Progenitor cell of endocrine pancreas (in vitro differentiated cells): ENCODE data around the gene SLC30A1. TPM values are rescaled to one million over a fixed set of nuclear protein-coding genes. Genes with fewer than 3 reads are reported as not detected.
"Not testable (repeated sequence)": the region's sequence is repeated elsewhere in the genome, so short reads cannot be mapped to it uniquely, and the experiment has no call there.

ENCODE experiments used
- DNase-seq: peaks from one replicate; pipeline ENCODE4 v3.0.0; 2021; ENCODE audit warnings: low spot score; ENCODE audit not compliant: unreplicated experiment
- H3K27ac Mint-ChIP-seq: 2 replicates; pipeline ENCODE4 v1.8.0; 2021; ENCODE audit warnings: mild to moderate bottlenecking, moderate library complexity, mixed read lengths
- H3K27me3 Mint-ChIP-seq: 2 replicates; pipeline ENCODE4 v1.8.0; 2021; ENCODE audit warnings: mixed read lengths
- H3K36me3 Mint-ChIP-seq: 2 replicates; pipeline ENCODE4 v1.8.0; 2022; ENCODE audit warnings: mixed read lengths; ENCODE audit not compliant: insufficient read depth
- H3K4me1 Mint-ChIP-seq: 2 replicates; pipeline ENCODE4 v1.8.0; 2021; ENCODE audit warnings: low read depth, mixed read lengths
- H3K4me3 Mint-ChIP-seq: 2 replicates; pipeline ENCODE4 v1.8.0; 2021; ENCODE audit warnings: low read depth, mild to moderate bottlenecking, moderate library complexity, mixed read lengths
- H3K9me3 Mint-ChIP-seq: 2 replicates; pipeline ENCODE4 v1.8.0; 2021; ENCODE audit warnings: low read depth, mixed read lengths
- total RNA-seq: library from RNA; stranded (reverse); gene quantifications from 2 replicates; pipeline ENCODE4 v1.2.1, GENCODE V29; 2021
- TF ChIP-seq, protein P1 (sequence below): fragments of 200-600 bp; sonication (generic); IDR thresholded peaks from one replicate; pipeline ENCODE4 v1.5.0; 2021; ENCODE audit warnings: antibody characterized with exemption, mild to moderate bottlenecking; ENCODE audit not compliant: unreplicated experiment

Gene SLC30A1
- total RNA-seq, 1 donor from 2014 or later, result 9.3 TPM

DNA sequence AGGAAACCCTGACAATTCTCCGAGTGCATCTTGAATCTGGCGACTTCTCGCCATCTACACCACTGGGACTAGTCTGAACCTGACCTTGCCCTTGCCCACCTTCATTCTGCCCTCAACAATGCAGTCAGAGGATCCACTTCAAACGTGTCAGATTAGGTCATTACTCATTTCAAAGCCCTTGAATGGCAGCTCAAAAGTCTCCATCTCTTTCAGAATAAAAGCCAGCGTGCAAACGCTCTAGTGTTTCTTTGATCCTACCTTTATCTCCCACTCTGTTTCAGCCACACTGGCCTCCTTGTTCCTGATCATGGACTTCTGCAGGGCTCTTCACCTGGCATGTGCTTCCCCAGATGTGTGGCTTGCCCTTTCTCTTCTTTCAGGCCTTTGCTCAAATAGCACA lies 31.3 kb downstream of the SLC30A1 start:
- DNase-seq, result no peak
- H3K4me3 Mint-ChIP-seq, result no peak overlapping the region
- no peak overlapping the region for H3K27ac Mint-ChIP-seq
- no peaks in the 10 kb centered on the region for H3K9me3 Mint-ChIP-seq
- TF ChIP-seq, protein P1, sequence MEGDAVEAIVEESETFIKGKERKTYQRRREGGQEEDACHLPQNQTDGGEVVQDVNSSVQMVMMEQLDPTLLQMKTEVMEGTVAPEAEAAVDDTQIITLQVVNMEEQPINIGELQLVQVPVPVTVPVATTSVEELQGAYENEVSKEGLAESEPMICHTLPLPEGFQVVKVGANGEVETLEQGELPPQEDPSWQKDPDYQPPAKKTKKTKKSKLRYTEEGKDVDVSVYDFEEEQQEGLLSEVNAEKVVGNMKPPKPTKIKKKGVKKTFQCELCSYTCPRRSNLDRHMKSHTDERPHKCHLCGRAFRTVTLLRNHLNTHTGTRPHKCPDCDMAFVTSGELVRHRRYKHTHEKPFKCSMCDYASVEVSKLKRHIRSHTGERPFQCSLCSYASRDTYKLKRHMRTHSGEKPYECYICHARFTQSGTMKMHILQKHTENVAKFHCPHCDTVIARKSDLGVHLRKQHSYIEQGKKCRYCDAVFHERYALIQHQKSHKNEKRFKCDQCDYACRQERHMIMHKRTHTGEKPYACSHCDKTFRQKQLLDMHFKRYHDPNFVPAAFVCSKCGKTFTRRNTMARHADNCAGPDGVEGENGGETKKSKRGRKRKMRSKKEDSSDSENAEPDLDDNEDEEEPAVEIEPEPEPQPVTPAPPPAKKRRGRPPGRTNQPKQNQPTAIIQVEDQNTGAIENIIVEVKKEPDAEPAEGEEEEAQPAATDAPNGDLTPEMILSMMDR, result no peak
- H3K4me1 Mint-ChIP-seq, result peaks cover 3% of the 10 kb centered on the region
- no peaks in the 10 kb centered on the region for H3K36me3 Mint-ChIP-seq
- H3K27me3 Mint-ChIP-seq, result peaks cover 7% of the 10 kb centered on the region

DNA sequence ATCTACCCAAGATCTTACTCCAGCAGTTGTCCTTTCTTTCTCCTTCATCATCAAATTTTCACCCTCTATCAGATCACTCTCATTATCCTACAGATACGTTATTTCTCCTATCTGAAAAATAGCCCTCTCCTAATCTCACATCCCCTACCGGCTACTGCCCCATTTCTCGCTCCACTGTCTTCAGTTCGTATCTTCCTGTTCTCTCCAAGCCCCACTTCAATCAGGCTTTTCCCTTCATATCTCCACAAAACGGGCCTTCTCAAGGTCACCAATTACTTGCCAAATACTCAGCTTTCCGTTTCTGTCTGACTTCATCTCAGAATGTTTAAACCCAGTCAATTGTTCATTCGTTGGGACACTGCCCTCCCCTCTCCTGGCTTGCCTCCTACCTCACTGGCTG lies 32.4 kb downstream of the SLC30A1 start:
- H3K4me1 Mint-ChIP-seq, result peaks cover 7% of the 10 kb centered on the region
- peaks cover 2% of the 10 kb centered on the region for H3K36me3 Mint-ChIP-seq
- H3K27me3 Mint-ChIP-seq, result peaks cover 7% of the 10 kb centered on the region
- H3K27ac Mint-ChIP-seq, result no peak overlapping the region
- no peak for DNase-seq
- no peak overlapping the region for H3K4me3 Mint-ChIP-seq
- peaks cover 1% of the 10 kb centered on the region for H3K9me3 Mint-ChIP-seq
- TF ChIP-seq, protein P1, result no peak

DNA sequence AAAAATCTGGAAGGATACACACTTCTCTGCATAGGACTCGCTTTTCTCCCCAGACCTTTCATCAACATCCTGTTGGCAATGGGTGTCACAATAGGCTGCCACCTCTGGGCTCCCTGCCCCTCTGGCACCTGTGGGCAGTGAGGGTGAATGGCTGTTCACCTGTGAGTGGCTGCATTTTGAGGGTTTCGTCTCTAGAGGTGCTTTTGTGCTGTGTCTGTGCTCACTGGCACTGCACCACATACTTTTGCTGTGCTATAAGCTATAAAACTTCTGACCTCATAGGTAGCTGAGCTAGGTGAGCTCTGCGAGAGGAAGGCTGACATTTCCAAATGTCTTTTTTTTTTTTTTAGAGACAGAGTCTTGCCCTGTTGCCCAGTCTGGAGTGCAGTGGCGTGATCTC lies 35.9 kb downstream of the SLC30A1 start:
- Mint-ChIP-seq H3K4me1 (peaks cover 4% of the 10 kb centered on the region), H3K27me3 (peaks cover 6% of the 10 kb centered on the region), H3K27ac (no peak overlapping the region), H3K36me3 (peaks cover 5% of the 10 kb centered on the region), H3K9me3 (peaks cover 13% of the 10 kb centered on the region), H3K4me3 (no peak overlapping the region)
- TF ChIP-seq, protein P1, result no peak
- DNase-seq, result no peak

DNA sequence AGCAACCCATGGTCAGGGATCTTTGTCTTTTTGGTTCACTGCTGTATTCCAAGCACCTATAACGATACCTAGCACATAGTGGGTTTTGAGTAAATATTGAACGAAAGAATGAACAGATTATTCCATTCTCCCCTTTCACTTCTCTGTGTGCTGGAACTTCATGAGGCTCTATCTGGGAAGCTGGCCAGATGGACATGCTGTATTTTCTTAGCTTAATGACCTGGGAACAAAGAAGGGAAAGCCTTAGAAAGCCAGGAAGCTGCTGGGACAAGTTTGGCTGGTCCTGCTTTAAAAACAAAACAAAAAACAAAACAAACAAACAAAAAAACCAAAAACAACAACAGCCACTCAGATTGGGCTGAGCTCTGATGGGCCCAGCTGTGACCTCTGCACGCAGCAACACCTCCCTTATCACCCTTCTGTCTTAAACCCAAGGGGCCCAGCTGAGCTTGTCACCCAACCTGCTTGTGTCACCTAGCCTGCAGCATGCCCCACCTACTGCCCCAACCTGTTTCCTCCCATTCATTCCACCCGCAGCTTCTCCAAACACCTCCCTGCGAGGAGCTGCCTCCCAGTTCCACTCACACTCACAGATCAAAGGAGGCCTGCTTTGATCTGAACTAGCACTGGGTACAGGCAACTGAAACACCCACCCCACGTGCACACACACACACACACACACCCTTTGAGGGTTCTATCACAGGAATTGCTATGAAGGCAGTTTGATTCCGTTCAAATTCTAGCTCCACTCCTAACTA lies 37.1 kb downstream of the SLC30A1 start:
- Mint-ChIP-seq H3K27me3 (peaks cover 6% of the 10 kb centered on the region), H3K4me1 (peaks cover 4% of the 10 kb centered on the region), H3K4me3 (no peak overlapping the region), H3K9me3 (peaks cover 13% of the 10 kb centered on the region), H3K27ac (no peak overlapping the region), H3K36me3 (peaks cover 5% of the 10 kb centered on the region)
- TF ChIP-seq, protein P1, result no peak
- DNase-seq, result no peak

DNA sequence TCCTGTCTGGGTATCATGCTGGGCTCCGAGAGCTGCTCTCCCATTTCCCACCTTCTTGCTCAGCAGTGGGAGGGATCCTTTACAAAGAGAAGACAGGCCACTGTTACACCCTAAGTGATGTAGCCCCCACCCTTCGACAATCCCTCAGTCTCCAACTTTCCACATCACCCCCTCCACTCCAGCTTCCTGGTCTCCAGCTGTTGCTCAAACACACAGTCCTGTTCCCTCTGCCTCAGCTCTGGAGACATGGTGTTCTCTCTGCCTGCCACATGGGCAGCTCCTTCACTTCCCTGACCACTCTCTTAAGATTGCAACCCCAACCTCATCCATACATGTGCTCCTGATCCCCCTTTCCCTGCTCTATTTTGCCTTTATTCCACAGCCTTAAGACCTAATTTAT lies 37.7 kb downstream of the SLC30A1 start:
- TF ChIP-seq, protein P1, result no peak
- peaks cover 13% of the 10 kb centered on the region for H3K9me3 Mint-ChIP-seq
- H3K27me3 Mint-ChIP-seq, result peaks cover 6% of the 10 kb centered on the region
- H3K27ac Mint-ChIP-seq, result no peak overlapping the region
- DNase-seq, result no peak
- peaks cover 4% of the 10 kb centered on the region for H3K4me1 Mint-ChIP-seq
- H3K36me3 Mint-ChIP-seq, result peaks cover 5% of the 10 kb centered on the region
- H3K4me3 Mint-ChIP-seq, result no peak overlapping the region

DNA sequence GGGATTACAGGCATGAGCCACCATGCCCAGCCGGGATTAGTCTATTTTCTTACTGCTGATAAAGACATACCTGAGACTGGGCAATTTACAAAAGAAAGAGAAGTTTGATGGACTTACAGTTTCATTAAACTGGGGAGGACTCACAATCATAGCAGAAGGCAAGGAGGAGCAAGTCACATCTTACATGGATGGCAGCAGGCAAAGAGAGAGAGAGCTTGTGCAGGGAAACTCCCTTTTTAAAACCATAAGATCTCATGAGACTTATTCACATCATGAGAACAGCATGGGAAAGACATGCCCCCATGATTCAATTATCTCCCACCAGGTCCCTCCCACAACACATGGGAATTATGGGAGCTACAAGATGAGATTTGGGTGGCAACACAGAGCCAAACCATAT lies 38.1 kb downstream of the SLC30A1 start:
- not testable (repeated sequence) for H3K36me3 Mint-ChIP-seq, H3K4me3 Mint-ChIP-seq, DNase-seq, H3K4me1 Mint-ChIP-seq, H3K27ac Mint-ChIP-seq, H3K27me3 Mint-ChIP-seq
- peaks cover 13% of the 10 kb centered on the region for H3K9me3 Mint-ChIP-seq
